HG02885 (cell line): ENCODE data around the gene CROCC2.

Source experiments
- ATAC-seq: cut with Tn5 transposase; IDR thresholded peaks from one replicate; pipeline ENCODE4 v1.9.1; 2021; ENCODE audit warnings: mild to moderate bottlenecking; ENCODE audit not compliant: unreplicated experiment, poor library complexity

The CROCC2 gene

GRCh38 chr2:240875228-240876034, 30.7 kb upstream of the CROCC2 start:
- ATAC-seq: no peak

- ATAC-seq: no peak
These were observed 30.1 kb upstream of the CROCC2 start for GRCh38 chr2:240876035-240876474.

GRCh38 chr2:240876475-240877251, 29.5 kb upstream of the CROCC2 start:
- ATAC-seq: no peak

GRCh38 chr2:240877460-240878340, 28.4 kb upstream of the CROCC2 start:
- no peak for ATAC-seq

- ATAC-seq: no peak
These were observed 27.7 kb upstream of the CROCC2 start for GRCh38 chr2:240878341-240878936.

- ATAC-seq: no peak
These were observed 27.0 kb upstream of the CROCC2 start for GRCh38 chr2:240879105-240879504.

GRCh38 chr2:240881913-240882312, 24.2 kb upstream of the CROCC2 start:
- ATAC-seq: no peak

GRCh38 chr2:240884221-240884620, 21.9 kb upstream of the CROCC2 start:
- no peak for ATAC-seq

GRCh38 chr2:240884745-240885144, 21.4 kb upstream of the CROCC2 start:
- ATAC-seq: no peak

GRCh38 chr2:240885566-240885965, 20.6 kb upstream of the CROCC2 start:
- ATAC-seq: no peak

GRCh38 chr2:240886023-240886565, 20.0 kb upstream of the CROCC2 start:
- no peak for ATAC-seq

GRCh38 chr2:240886678-240887609, 19.2 kb upstream of the CROCC2 start:
- no peak for ATAC-seq

- no peak for ATAC-seq
These were observed 18.5 kb upstream of the CROCC2 start for GRCh38 chr2:240887631-240888030.

- ATAC-seq: no peak
These were observed 17.8 kb upstream of the CROCC2 start for GRCh38 chr2:240888130-240888889.

- ATAC-seq: no peak
These were observed 17.1 kb upstream of the CROCC2 start for GRCh38 chr2:240888890-240889573.

- ATAC-seq: no peak
These were observed 16.3 kb upstream of the CROCC2 start for GRCh38 chr2:240889601-240890560.
